BLaER1 (cell line): Measurements from ENCODE around the gene ZNRF3.
"Not testable (repeated sequence)": the region's sequence is repeated elsewhere in the genome, so short reads cannot be mapped to it uniquely, and the experiment has no call there.

Experiments used
- H3K27ac ChIP-seq: shearing (Covaris generic); formaldehyde crosslinking; 2 replicates; pipeline ENCODE4 v1.8.1; 2022
- H3K27me3 ChIP-seq: shearing (Covaris generic); formaldehyde crosslinking; 2 replicates; pipeline ENCODE4 v1.8.1; 2022
- H3K36me3 ChIP-seq: shearing (Covaris generic); formaldehyde crosslinking; 2 replicates; pipeline ENCODE4 v1.8.1; 2022
- H3K4me1 ChIP-seq: shearing (Covaris generic); formaldehyde crosslinking; 2 replicates; pipeline ENCODE4 v1.8.1; 2022
- H3K4me2 ChIP-seq: shearing (Covaris generic); formaldehyde crosslinking; 2 replicates; pipeline ENCODE4 v1.8.1; 2022
- H3K4me3 ChIP-seq: shearing (Covaris generic); formaldehyde crosslinking; 2 replicates; pipeline ENCODE4 v1.8.1; 2022
- H3K9ac ChIP-seq: shearing (Covaris generic); formaldehyde crosslinking; 2 replicates; pipeline ENCODE4 v1.8.1; 2022
- H3K9me3 ChIP-seq: shearing (Covaris generic); formaldehyde crosslinking; 2 replicates; pipeline ENCODE4 v1.8.1; 2022
- H4K20me1 ChIP-seq: shearing (Covaris generic); formaldehyde crosslinking; 2 replicates; pipeline ENCODE4 v1.8.1; 2022
- Cebpa-rat ChIP-seq: shearing (Covaris generic); IDR thresholded peaks from 2 replicates; pipeline ENCODE4 v1.8.1; 2022

Gene ZNRF3

GRCh38 chr22:29028468-29028867, 145.1 kb downstream of the ZNRF3 start:
- no peak overlapping the region for H3K27ac ChIP-seq
- H3K9ac ChIP-seq: no peak overlapping the region
- peaks cover 23% of the 10 kb centered on the region for H3K4me1 ChIP-seq
- peaks cover 36% of the 10 kb centered on the region for H3K27me3 ChIP-seq
- no peaks in the 10 kb centered on the region for H3K9me3 ChIP-seq
- no peak for TF ChIP-seq Cebpa-rat
- no peak overlapping the region for H3K4me3 ChIP-seq
- no peak overlapping the region for H3K4me2 ChIP-seq
- H4K20me1 ChIP-seq: peaks cover 71% of the 10 kb centered on the region
- peaks cover 7% of the 10 kb centered on the region for H3K36me3 ChIP-seq

- no peak for TF ChIP-seq Cebpa-rat
- no peak overlapping the region for H3K4me2 ChIP-seq
- H3K9me3 ChIP-seq: no peaks in the 10 kb centered on the region
- peaks cover 36% of the 10 kb centered on the region for H3K27me3 ChIP-seq
- peaks cover 23% of the 10 kb centered on the region for H3K4me1 ChIP-seq
- peaks cover 7% of the 10 kb centered on the region for H3K36me3 ChIP-seq
- H3K4me3 ChIP-seq: no peak overlapping the region
- no peak overlapping the region for H3K27ac ChIP-seq
- H4K20me1 ChIP-seq: peaks cover 71% of the 10 kb centered on the region
- H3K9ac ChIP-seq: no peak overlapping the region
Observed at GRCh38 chr22:29029202-29030000, 146.0 kb downstream of the ZNRF3 start.

DNA sequence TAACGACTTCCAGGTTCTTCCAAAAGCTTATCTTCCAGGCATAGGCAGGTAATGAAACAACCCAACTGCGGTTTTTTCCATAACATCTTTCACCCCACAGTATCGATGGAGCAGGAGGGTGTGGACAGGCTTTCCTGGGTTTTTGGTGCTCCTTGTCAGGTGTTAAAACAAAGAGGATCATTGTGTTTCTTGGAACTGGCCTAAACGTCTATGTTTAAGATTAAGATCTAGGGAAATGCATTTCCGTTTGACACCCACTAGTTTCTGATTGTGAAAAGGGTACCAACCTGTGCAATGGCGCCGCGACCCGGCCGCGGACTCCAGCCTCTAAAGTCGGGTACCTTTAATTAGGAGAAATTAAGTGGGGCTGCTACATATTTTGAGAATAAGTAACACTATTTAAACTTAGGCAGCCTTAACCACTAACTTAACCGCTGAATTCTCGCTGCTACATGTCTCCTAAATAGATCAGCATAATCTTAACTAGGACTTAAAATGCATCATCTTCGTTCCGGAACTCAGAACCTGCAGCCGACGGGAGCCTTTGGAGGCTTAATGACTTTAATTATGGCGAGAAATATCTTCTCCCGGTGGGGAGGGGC, 146.7 kb downstream of the ZNRF3 start:
- H3K9me3 ChIP-seq: no peaks in the 10 kb centered on the region
- H3K4me1 ChIP-seq: peaks cover 23% of the 10 kb centered on the region
- H4K20me1 ChIP-seq: peaks cover 79% of the 10 kb centered on the region
- peak overlapping the region; percentile 77 for H3K4me2 ChIP-seq
- H3K4me3 ChIP-seq: peak overlapping the region; percentile 40
- no peak overlapping the region for H3K9ac ChIP-seq
- H3K27me3 ChIP-seq: peaks cover 36% of the 10 kb centered on the region
- no peak overlapping the region for H3K27ac ChIP-seq
- peaks cover 7% of the 10 kb centered on the region for H3K36me3 ChIP-seq
- TF ChIP-seq Cebpa-rat: no peak

DNA sequence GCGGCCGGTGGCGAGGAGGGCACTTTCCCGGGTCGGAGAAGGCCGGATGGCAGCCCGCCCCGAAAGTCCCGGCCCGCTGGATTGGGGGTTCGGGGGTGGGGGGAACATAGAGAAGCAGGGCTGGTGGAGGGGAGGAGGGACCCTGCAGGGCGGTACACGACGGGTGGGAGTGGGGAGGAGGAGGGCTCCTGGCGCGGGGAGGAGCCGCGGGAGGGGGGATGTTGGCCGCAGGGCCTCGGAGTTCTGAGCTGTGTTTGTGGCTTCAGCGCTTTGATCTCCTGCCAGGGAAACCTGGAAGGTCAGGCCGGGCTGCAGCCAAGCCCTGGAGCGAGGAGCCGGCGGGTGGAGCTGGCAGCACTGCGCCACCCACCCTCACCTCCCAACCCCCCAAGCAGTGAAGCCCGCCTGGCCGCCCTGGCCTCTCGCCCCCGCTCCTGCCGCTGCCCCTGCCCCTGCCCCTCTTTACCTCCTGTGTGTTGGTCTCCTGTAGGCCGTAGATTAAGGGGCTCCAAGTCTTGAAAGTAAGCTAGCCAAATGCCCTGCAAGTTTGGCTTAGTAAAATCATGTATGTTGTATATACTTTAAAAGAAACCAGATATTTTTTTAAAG, 147.3 kb downstream of the ZNRF3 start:
- H3K36me3 ChIP-seq: peaks cover 7% of the 10 kb centered on the region
- peak overlapping the region; percentile 77 for H3K4me2 ChIP-seq
- H3K9ac ChIP-seq: no peak overlapping the region
- TF ChIP-seq Cebpa-rat: no peak
- no peak overlapping the region for H3K27ac ChIP-seq
- H4K20me1 ChIP-seq: peaks cover 85% of the 10 kb centered on the region
- H3K9me3 ChIP-seq: no peaks in the 10 kb centered on the region
- H3K4me3 ChIP-seq: peak overlapping the region; percentile 40
- H3K4me1 ChIP-seq: peaks cover 23% of the 10 kb centered on the region
- peaks cover 36% of the 10 kb centered on the region for H3K27me3 ChIP-seq

DNA sequence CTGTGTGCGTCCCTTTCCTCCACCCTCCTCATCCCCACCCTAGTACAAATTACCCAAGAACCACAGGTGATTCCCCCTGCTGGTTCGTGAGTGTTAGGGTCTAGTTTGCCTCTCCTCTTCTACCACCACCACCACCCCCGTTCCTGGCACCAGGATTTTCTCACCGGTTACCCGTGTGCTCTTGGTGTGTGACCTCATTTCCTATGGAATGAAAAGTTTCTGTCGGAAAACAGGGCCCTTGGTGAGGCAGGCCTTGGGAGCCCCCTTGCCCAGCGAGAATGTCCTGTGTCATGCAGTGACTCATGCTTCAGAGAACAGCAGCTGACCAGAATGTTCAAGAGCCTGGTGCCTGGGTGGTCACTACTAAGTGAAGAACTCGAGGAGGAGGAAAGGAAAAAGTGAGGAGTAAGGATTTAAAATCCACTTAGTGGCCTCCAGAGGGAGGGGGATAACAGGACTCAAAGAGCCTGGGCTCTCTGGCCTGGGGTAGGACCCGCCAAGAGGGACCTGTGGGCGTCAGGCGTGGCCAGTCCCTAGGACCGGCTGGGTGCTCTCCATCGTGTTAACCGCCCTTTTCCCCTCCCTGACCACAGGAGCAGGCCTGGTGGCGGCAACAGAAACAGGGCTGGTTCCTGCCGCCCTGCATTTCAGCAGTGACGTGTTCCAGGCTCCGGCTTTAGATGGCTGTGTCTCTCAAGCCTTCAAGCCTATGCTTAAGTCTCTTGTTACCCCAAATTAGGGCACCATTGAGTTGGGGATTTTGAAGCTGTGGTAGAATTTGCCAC, 148.0 kb downstream of the ZNRF3 start:
- Histone ChIP-seq H3K4me1 (peaks cover 23% of the 10 kb centered on the region), H4K20me1 (peaks cover 86% of the 10 kb centered on the region), H3K4me2 (peak overlapping the region; percentile 77), H3K27ac (no peak overlapping the region), H3K9ac (no peak overlapping the region), H3K4me3 (peak overlapping the region; percentile 40; the same call in 1 of the 2 replicates), H3K9me3 (no peaks in the 10 kb centered on the region), H3K36me3 (peaks cover 5% of the 10 kb centered on the region), H3K27me3 (peaks cover 36% of the 10 kb centered on the region)
- no peak for TF ChIP-seq Cebpa-rat

DNA sequence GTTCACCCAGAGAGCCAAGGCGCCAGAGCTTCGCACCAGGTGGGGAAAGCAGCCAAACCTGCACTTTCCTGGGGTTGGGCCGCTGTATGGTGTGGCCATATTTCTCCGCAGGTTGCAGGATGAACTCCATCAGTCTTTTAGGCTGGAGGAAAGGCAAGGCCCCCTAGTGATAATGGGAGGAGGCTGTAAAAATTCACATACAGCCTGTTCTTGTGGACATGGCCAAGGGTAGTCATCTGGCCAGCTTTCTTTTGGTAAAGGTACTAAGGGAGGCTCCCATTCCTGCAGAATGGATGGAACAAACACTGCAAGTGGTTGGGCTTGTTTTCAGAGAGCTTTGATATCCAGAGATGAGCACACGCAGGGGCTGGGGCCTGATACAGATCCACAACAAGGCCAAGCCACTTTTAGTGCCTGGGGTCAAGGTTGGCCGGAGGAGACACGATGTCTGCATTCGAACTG, 148.7 kb downstream of the ZNRF3 start:
- no peak overlapping the region for H3K9ac ChIP-seq
- no peak for TF ChIP-seq Cebpa-rat

DNA sequence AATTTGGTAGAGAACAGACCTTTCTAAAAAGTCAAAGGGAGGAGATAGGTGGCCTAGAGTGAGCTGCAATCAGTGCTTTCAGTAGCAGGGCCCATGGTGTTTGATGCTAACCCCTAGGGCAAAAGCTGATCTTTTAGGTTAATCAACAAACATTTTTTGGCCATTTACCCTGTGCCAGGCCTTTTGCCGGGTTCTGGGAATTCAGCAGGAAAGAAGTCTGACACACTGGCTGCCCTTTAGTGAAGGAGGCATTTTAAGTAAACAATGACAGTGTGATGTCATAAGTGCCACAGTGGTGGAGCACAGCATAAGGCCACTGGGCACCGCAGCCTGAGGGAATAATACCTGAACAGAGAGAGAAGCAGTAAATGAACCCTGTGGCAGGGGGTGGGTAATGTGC, 149.2 kb downstream of the ZNRF3 start:
- H3K4me3 ChIP-seq: no peak overlapping the region
- H3K36me3 ChIP-seq: no peaks in the 10 kb centered on the region
- no peaks in the 10 kb centered on the region for H3K9me3 ChIP-seq
- peaks cover 36% of the 10 kb centered on the region for H3K27me3 ChIP-seq
- H4K20me1 ChIP-seq: peaks cover 90% of the 10 kb centered on the region
- H3K4me2 ChIP-seq: no peak overlapping the region
- H3K4me1 ChIP-seq: peaks cover 23% of the 10 kb centered on the region
- no peak overlapping the region for H3K9ac ChIP-seq
- no peak overlapping the region for H3K27ac ChIP-seq
- no peak for TF ChIP-seq Cebpa-rat

More for the DNA sequence above, 148.7 kb downstream of the ZNRF3 start:
- no peaks in the 10 kb centered on the region for H3K36me3 ChIP-seq
- H4K20me1 ChIP-seq: peaks cover 85% of the 10 kb centered on the region
- H3K27ac ChIP-seq: no peak overlapping the region
- H3K4me2 ChIP-seq: peak overlapping the region; percentile 77
- no peak overlapping the region for H3K4me3 ChIP-seq
- no peaks in the 10 kb centered on the region for H3K9me3 ChIP-seq
- H3K27me3 ChIP-seq: peaks cover 36% of the 10 kb centered on the region
- H3K4me1 ChIP-seq: peaks cover 23% of the 10 kb centered on the region

DNA sequence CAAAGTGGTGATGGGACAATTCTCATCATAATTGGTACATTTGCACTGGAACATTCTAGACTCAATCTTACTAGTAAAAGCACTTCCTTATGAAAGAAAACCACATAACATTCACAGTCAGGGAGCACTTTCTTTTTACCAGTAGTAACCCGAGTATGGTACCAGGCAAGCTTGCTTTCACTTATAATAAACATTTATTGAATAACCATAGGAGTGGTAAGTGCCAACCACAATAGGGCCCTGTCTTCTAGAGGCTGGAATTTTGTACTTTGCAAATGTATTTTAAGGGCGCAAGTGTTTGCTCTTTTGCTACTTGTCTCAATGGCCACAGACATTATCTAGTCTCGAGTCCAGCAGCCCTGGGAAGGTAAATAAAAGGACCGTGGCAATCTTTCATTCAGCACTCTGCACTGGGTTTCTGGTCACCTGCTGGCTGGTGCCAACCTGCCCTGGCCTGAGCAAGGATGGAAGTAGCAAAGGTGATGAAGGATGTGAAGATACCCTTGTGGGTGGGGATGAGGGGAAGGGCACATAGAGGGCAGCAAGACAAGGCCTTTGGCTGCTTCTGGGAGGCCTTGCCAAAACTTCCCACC, 154.1 kb downstream of the ZNRF3 start:
- H3K9ac ChIP-seq: no peak overlapping the region
- H3K4me3 ChIP-seq: no peak overlapping the region
- H3K27ac ChIP-seq: no peak overlapping the region
- H4K20me1 ChIP-seq: peaks cover 85% of the 10 kb centered on the region
- H3K4me2 ChIP-seq: no peak overlapping the region
- no peak for TF ChIP-seq Cebpa-rat
- no peaks in the 10 kb centered on the region for H3K27me3 ChIP-seq
- peaks cover 7% of the 10 kb centered on the region for H3K4me1 ChIP-seq
- no peaks in the 10 kb centered on the region for H3K36me3 ChIP-seq
- no peaks in the 10 kb centered on the region for H3K9me3 ChIP-seq

DNA sequence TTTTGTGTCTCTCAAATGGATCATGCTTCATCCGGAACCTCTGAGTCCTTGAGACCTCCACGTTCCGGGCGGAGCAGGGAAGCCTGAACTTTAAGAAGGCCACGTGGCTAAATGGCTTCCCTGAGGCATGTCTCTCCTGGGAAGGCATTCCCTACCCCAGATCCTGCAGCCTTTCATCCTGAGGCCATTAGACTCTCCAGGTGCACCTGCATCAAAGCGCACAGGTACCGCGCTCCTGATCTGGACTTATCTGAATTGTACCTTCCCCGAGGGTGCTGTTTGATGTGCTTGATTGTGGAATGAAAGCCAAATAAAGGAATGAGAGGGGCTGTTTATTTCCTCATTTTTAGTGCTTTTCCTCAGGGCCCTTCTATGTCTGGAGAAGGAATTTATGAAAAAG, 155.8 kb downstream of the ZNRF3 start:
- no peaks in the 10 kb centered on the region for H3K9me3 ChIP-seq
- peaks cover 72% of the 10 kb centered on the region for H4K20me1 ChIP-seq
- H3K4me2 ChIP-seq: no peak overlapping the region
- peaks cover 7% of the 10 kb centered on the region for H3K4me1 ChIP-seq
- no peak overlapping the region for H3K4me3 ChIP-seq
- H3K36me3 ChIP-seq: peaks cover 13% of the 10 kb centered on the region
- no peaks in the 10 kb centered on the region for H3K27me3 ChIP-seq
- H3K27ac ChIP-seq: no peak overlapping the region
- no peak for TF ChIP-seq Cebpa-rat
- H3K9ac ChIP-seq: no peak overlapping the region

- H3K4me3 ChIP-seq, H3K9ac ChIP-seq, H3K27ac ChIP-seq, H3K9me3 ChIP-seq, H3K27me3 ChIP-seq, H3K4me1 ChIP-seq, H3K4me2 ChIP-seq: not testable (repeated sequence)
- peaks cover 19% of the 10 kb centered on the region for H3K36me3 ChIP-seq
- peaks cover 66% of the 10 kb centered on the region for H4K20me1 ChIP-seq
Observed at GRCh38 chr22:29039684-29040083, 156.3 kb downstream of the ZNRF3 start.
